ENCODE measurements around the gene CARHSP1.
A peak's percentile ranks its signal among the peaks of the same experiment; 100 is the strongest.

The CARHSP1 gene

GRCh38 chr16:8905795-8906591, 37.2 kb upstream of the CARHSP1 start:
- Histone ChIP-seq H3K27ac (ENCODE audit: low read depth, low read length, poor library complexity, severe bottlenecking) (no peak overlapping the region), H3K4me2 (ENCODE audit: low read length) (no peak overlapping the region), H4K20me1 (ENCODE audit: insufficient read depth, low read length) (no peaks in the 10 kb centered on the region), H3K4me3 (ENCODE audit: low read depth, low read length, poor library complexity, severe bottlenecking) (no peak overlapping the region), H3K79me2 (ENCODE audit: insufficient read depth, low read length) (no peaks in the 10 kb centered on the region), H3K9me3 (ENCODE audit: low read length) (no peaks in the 10 kb centered on the region), H3K9ac (ENCODE audit: low read length) (no peak overlapping the region), H3K4me1 (ENCODE audit: insufficient read depth, low read length, severe bottlenecking) (no peaks in the 10 kb centered on the region), H3K9me2 (ENCODE audit: low read depth, low read length) (no peaks in the 10 kb centered on the region), H3F3A (ENCODE audit: insufficient read depth, low read length) (no peaks in the 10 kb centered on the region), H3K36me3 (ENCODE audit: insufficient read depth, low read length) (peaks cover 96% of the 10 kb centered on the region), H2AFZ (ENCODE audit: low read length) (no peak overlapping the region), H3K27me3 (ENCODE audit: insufficient read depth, low read length) (no peaks in the 10 kb centered on the region)
- TF ChIP-seq CTCF (IDR thresholded peaks at IDR 0.05; ENCODE audit: low read length), result peak; percentile 37; the same call in 1 of the 2 replicates
- no peak for TF ChIP-seq EZH2 (IDR thresholded peaks at IDR 0.05; ENCODE audit: borderline replicate concordance, low read length)

GRCh38 chr16:8905168-8905762, 36.5 kb upstream of the CARHSP1 start:
- Histone ChIP-seq H3K9ac (ENCODE audit: low read length) (no peak overlapping the region), H3K27ac (ENCODE audit: low read depth, low read length, poor library complexity, severe bottlenecking) (no peak overlapping the region), H3K9me3 (ENCODE audit: low read length) (no peaks in the 10 kb centered on the region), H3K36me3 (ENCODE audit: insufficient read depth, low read length) (peaks cover 96% of the 10 kb centered on the region), H3K9me2 (ENCODE audit: low read depth, low read length) (no peaks in the 10 kb centered on the region), H4K20me1 (ENCODE audit: insufficient read depth, low read length) (no peaks in the 10 kb centered on the region), H2AFZ (ENCODE audit: low read length) (no peak overlapping the region), H3K27me3 (ENCODE audit: insufficient read depth, low read length) (no peaks in the 10 kb centered on the region), H3K4me3 (ENCODE audit: low read depth, low read length, poor library complexity, severe bottlenecking) (no peak overlapping the region), H3K4me1 (ENCODE audit: insufficient read depth, low read length, severe bottlenecking) (no peaks in the 10 kb centered on the region), H3K4me2 (ENCODE audit: low read length) (no peak overlapping the region), H3F3A (ENCODE audit: insufficient read depth, low read length) (no peaks in the 10 kb centered on the region), H3K79me2 (ENCODE audit: insufficient read depth, low read length) (no peaks in the 10 kb centered on the region)
- TF ChIP-seq EZH2 (IDR thresholded peaks at IDR 0.05; ENCODE audit: borderline replicate concordance, low read length) (no peak), CTCF (IDR thresholded peaks at IDR 0.05; ENCODE audit: low read length) (peak; percentile 24)

- H3K9me2 ChIP-seq (ENCODE audit: low read depth, low read length), result no peaks in the 10 kb centered on the region
- H3K27ac ChIP-seq (ENCODE audit: low read depth, low read length, poor library complexity, severe bottlenecking), result no peak overlapping the region
- no peaks in the 10 kb centered on the region for H3K9me3 ChIP-seq (ENCODE audit: low read length)
- no peak overlapping the region for H2AFZ ChIP-seq (ENCODE audit: low read length)
- H3K27me3 ChIP-seq (ENCODE audit: insufficient read depth, low read length), result no peaks in the 10 kb centered on the region
- no peak overlapping the region for H3K4me2 ChIP-seq (ENCODE audit: low read length)
- peaks cover 96% of the 10 kb centered on the region for H3K36me3 ChIP-seq (ENCODE audit: insufficient read depth, low read length)
- H3K4me3 ChIP-seq (ENCODE audit: low read depth, low read length, poor library complexity, severe bottlenecking), result no peak overlapping the region
- TF ChIP-seq EZH2 (IDR thresholded peaks at IDR 0.05; ENCODE audit: borderline replicate concordance, low read length), result no peak
- TF ChIP-seq CTCF (IDR thresholded peaks at IDR 0.05; ENCODE audit: low read length), result no peak
- H3K79me2 ChIP-seq (ENCODE audit: insufficient read depth, low read length), result no peaks in the 10 kb centered on the region
- no peaks in the 10 kb centered on the region; the same call in 1 of the 2 replicates for H3F3A ChIP-seq (ENCODE audit: insufficient read depth, low read length)
- H3K4me1 ChIP-seq (ENCODE audit: insufficient read depth, low read length, severe bottlenecking), result no peaks in the 10 kb centered on the region
- no peaks in the 10 kb centered on the region for H4K20me1 ChIP-seq (ENCODE audit: insufficient read depth, low read length)
- H3K9ac ChIP-seq (ENCODE audit: low read length), result no peak overlapping the region
Observed at GRCh38 chr16:8904018-8904430, 35.2 kb upstream of the CARHSP1 start.

Measured in OCI-LY1 (cell line).